Liver (tissue), 9 donors: ENCODE results near the gene ABTB2. TPM values are rescaled to one million over a fixed set of nuclear protein-coding genes. Genes with fewer than 3 reads are reported as not detected.
A peak's percentile ranks its signal among the peaks of the same experiment; 100 is the strongest.

Experiments used
- DNase-seq: peaks from one replicate; pipeline ENCODE4 v3.0.0-alpha.2; 2017; ENCODE audit warnings: low spot score
- H3K27ac ChIP-seq, 2 donors: one replicate each; pipeline ENCODE4 v1.7.0; 2013; ENCODE audit warnings: inconsistent platforms in 2 of 2, low read length in 2 of 2, control low read depth in 1 of 2, low read depth in 1 of 2, mild to moderate bottlenecking in 1 of 2
- H3K27me3 ChIP-seq, 4 donors: one replicate each; pipeline versions ENCODE4 v1.6.1 to v1.7.0; 2013; ENCODE audit warnings: low read length in 3 of 4, inconsistent platforms in 1 of 4, mild to moderate bottlenecking in 1 of 4, moderate library complexity in 1 of 4; ENCODE audit not compliant: control insufficient read depth in 4 of 4, insufficient read depth in 4 of 4
- H3K36me3 ChIP-seq, 4 donors: one replicate each; pipeline versions ENCODE4 v1.6.1 to v1.7.0; 2013; ENCODE audit warnings: low read length in 3 of 4, mild to moderate bottlenecking in 3 of 4, low read depth in 1 of 4, moderate library complexity in 1 of 4; ENCODE audit not compliant: control insufficient read depth in 4 of 4, insufficient read depth in 3 of 4
- H3K4me1 ChIP-seq, 4 donors: one replicate each; pipeline versions ENCODE4 v1.6.1 to v1.7.0; 2013; ENCODE audit warnings: low read length in 3 of 4, mild to moderate bottlenecking in 3 of 4, moderate library complexity in 1 of 4; ENCODE audit not compliant: control insufficient read depth in 4 of 4, insufficient read depth in 4 of 4
- H3K4me3 ChIP-seq, 3 donors: one replicate each; pipeline versions ENCODE4 v1.6.1 to v1.7.0; 2013; ENCODE audit warnings: low read length in 3 of 3, control low read depth in 1 of 3, low read depth in 1 of 3, mild to moderate bottlenecking in 1 of 3
- H3K9ac ChIP-seq, 2 donors: one replicate each; pipeline ENCODE4 v1.7.0; 2013; ENCODE audit warnings: low read length in 2 of 2, mild to moderate bottlenecking in 2 of 2, moderate library complexity in 2 of 2, control low read depth in 1 of 2, low read depth in 1 of 2
- H3K9me3 ChIP-seq, 4 donors: one replicate each; pipeline versions ENCODE4 v1.6.1 to v1.7.0; 2013; ENCODE audit warnings: low read length in 3 of 4; ENCODE audit not compliant: control insufficient read depth in 4 of 4
- EGR1 ChIP-seq, 2 donors: IDR thresholded peaks; 2 replicates each; pipeline ENCODE4 v1.6.1; 2016 to 2018; ENCODE audit warnings: antibody characterized with exemption in 2 of 2, low read depth in 2 of 2
- FOXA1 ChIP-seq: IDR thresholded peaks from 2 replicates; pipeline ENCODE4 v1.6.1; 2016; ENCODE audit warnings: antibody characterized with exemption
- FOXA2 ChIP-seq: IDR thresholded peaks from 2 replicates; pipeline ENCODE4 v1.6.1; 2016; ENCODE audit warnings: antibody characterized with exemption
- JUND ChIP-seq, 2 donors: IDR thresholded peaks; 2 replicates each; pipeline ENCODE4 v1.6.1; 2016; ENCODE audit warnings: antibody characterized with exemption in 2 of 2
- NR2F2 ChIP-seq: IDR thresholded peaks from 2 replicates; pipeline ENCODE4 v1.6.1; 2016; ENCODE audit warnings: antibody characterized with exemption
- RAD21 ChIP-seq, 2 donors: IDR thresholded peaks; 2 replicates each; pipeline ENCODE4 v1.6.1; 2016; ENCODE audit warnings: antibody characterized with exemption in 2 of 2, mild to moderate bottlenecking in 2 of 2
- SP1 ChIP-seq: IDR thresholded peaks from 2 replicates; pipeline ENCODE4 v1.6.1; 2018; ENCODE audit warnings: antibody characterized with exemption, mild to moderate bottlenecking
- YY1 ChIP-seq: IDR thresholded peaks from 2 replicates; pipeline ENCODE4 v1.6.1; 2016; ENCODE audit warnings: antibody characterized with exemption, mild to moderate bottlenecking
- WGBS: extraction: QIAGEN DNeasy Blood & Tissue Kit; methylation state at CpG from one replicate; pipeline ENCODE4 v1.1.7; 2013; 5-methylcytosine and 5-hydroxymethylcytosine counted together
- polyA plus RNA-seq, 2 donors: library from polyadenylated mRNA; stranded (reverse) in 1 of 2; unstranded in 1 of 2; fragments of 200-250 nt in 1 of 2; fragments of >200 nt in 1 of 2; fragmentation: Nextera tagmentation in 1 of 2; extraction: Ambion mirVana in 1 of 2; gene quantifications; one replicate each; pipeline versions ENCODE4 v1.2.1 to v1.2.3, GENCODE V29; 2013 to 2015
- total RNA-seq, 2 donors: library from RNA; depleted of rRNA; stranded (reverse); fragments of >200 nt; gene quantifications; one replicate each; pipeline ENCODE4 v1.2.3, GENCODE V29; 2014
- TF ChIP-seq, protein P1 (sequence below): IDR thresholded peaks from 2 replicates; pipeline ENCODE4 v1.6.1; 2016; ENCODE audit warnings: antibody characterized with exemption
- TF ChIP-seq, protein P2 (sequence below): IDR thresholded peaks from 2 replicates; pipeline ENCODE4 v1.6.1; 2016; ENCODE audit warnings: antibody characterized with exemption
- TF ChIP-seq, protein P3 (sequence below): IDR thresholded peaks from 2 replicates; pipeline ENCODE4 v1.6.1; 2016; ENCODE audit warnings: antibody characterized with exemption
- TF ChIP-seq, protein P4 (sequence below): IDR thresholded peaks from 2 replicates; pipeline ENCODE4 v1.6.1; 2016; ENCODE audit warnings: antibody characterized with exemption, mild to moderate bottlenecking
- donor health status: healthy.
- donor health status: healthy.
- donor health status: healthy.
- donor health status: healthy.
- donor health status: healthy.

ABTB2 gene
- total and polyA plus RNA-seq, 4 donors, result 2.4 to 8.9 (median 6.1) TPM

DNA sequence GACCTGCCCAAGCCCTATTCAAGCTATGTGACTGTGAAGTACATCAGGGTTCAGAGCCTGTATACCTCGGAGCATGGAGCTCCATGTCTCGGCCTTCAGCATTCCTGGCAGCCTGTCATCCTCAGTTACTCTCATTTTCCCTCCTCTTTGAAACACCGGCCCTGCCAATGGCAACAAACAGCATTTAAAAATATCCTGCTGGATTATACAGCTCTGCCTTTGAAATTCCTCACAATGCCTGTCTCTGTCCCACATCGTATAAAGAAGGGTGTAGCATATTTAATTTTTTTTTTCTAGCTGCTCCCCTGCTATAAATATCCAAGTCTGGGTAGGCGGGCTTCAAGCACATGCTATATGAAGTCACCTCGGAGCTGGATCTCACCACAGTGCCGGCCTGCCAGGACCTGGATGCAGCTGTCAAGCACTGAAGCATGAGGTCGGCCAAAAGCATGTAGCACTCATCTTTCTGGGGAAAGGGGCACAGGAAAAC is 11.8 kb downstream of the ABTB2 start:
- WGBS, result 48% methylated on average over 8 of the region's 8 CpGs
- no peak overlapping the region for H3K9ac ChIP-seq
- H3K4me3 ChIP-seq, result no peak overlapping the region
- no peaks in the 10 kb centered on the region for H3K9me3 ChIP-seq
- TF ChIP-seq, protein P1, sequence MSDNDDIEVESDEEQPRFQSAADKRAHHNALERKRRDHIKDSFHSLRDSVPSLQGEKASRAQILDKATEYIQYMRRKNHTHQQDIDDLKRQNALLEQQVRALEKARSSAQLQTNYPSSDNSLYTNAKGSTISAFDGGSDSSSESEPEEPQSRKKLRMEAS, result no peak
- TF ChIP-seq RAD21 (IDR thresholded peaks at IDR 0.05) (no peak), SP1 (no peak), JUND (IDR thresholded peaks at IDR 0.05) (no peak), YY1 (no peak), FOXA2 (no peak)
- no peaks in the 10 kb centered on the region for H3K36me3 ChIP-seq
- H3K27ac ChIP-seq, result peak overlapping the region; percentile 57 to 89
- no peaks in the 10 kb centered on the region for H3K27me3 ChIP-seq
- no peak for DNase-seq
- peaks cover 25 to 77% (median 38%) of the 10 kb centered on the region in 4 donors for H3K4me1 ChIP-seq

DNA sequence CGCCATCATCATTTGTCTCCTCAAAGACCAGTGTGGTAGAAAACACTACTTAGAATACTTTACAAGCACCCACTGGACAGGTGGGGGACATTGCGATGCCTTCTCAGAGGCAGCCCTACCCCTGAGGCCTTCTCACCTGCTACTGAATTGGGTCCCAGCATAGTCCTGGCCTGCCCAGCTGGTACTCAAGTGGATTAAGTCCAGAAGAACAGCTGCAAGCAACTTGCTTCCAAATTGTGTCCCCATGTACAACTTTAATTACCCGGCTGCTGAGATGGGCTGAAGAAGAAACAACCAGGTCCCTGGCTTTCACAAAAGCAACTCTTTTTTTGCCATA is 12.3 kb downstream of the ABTB2 start:
- peak overlapping the region; percentile 57 to 89 for H3K27ac ChIP-seq
- no peaks in the 10 kb centered on the region for H3K27me3 ChIP-seq
- TF ChIP-seq NR2F2, result no peak
- no peak for TF ChIP-seq RAD21 (IDR thresholded peaks at IDR 0.05)
- TF ChIP-seq, protein P2, sequence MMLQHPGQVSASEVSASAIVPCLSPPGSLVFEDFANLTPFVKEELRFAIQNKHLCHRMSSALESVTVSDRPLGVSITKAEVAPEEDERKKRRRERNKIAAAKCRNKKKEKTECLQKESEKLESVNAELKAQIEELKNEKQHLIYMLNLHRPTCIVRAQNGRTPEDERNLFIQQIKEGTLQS, result no peak
- TF ChIP-seq EGR1 (IDR thresholded peaks at IDR 0.05; ENCODE audit: low read depth in 2 of 2), result peak in 1 of 2 donors; percentile 0
- TF ChIP-seq, protein P3, sequence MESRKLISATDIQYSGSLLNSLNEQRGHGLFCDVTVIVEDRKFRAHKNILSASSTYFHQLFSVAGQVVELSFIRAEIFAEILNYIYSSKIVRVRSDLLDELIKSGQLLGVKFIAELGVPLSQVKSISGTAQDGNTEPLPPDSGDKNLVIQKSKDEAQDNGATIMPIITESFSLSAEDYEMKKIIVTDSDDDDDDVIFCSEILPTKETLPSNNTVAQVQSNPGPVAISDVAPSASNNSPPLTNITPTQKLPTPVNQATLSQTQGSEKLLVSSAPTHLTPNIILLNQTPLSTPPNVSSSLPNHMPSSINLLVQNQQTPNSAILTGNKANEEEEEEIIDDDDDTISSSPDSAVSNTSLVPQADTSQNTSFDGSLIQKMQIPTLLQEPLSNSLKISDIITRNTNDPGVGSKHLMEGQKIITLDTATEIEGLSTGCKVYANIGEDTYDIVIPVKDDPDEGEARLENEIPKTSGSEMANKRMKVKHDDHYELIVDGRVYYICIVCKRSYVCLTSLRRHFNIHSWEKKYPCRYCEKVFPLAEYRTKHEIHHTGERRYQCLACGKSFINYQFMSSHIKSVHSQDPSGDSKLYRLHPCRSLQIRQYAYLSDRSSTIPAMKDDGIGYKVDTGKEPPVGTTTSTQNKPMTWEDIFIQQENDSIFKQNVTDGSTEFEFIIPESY, result no peak
- TF ChIP-seq, protein P4, sequence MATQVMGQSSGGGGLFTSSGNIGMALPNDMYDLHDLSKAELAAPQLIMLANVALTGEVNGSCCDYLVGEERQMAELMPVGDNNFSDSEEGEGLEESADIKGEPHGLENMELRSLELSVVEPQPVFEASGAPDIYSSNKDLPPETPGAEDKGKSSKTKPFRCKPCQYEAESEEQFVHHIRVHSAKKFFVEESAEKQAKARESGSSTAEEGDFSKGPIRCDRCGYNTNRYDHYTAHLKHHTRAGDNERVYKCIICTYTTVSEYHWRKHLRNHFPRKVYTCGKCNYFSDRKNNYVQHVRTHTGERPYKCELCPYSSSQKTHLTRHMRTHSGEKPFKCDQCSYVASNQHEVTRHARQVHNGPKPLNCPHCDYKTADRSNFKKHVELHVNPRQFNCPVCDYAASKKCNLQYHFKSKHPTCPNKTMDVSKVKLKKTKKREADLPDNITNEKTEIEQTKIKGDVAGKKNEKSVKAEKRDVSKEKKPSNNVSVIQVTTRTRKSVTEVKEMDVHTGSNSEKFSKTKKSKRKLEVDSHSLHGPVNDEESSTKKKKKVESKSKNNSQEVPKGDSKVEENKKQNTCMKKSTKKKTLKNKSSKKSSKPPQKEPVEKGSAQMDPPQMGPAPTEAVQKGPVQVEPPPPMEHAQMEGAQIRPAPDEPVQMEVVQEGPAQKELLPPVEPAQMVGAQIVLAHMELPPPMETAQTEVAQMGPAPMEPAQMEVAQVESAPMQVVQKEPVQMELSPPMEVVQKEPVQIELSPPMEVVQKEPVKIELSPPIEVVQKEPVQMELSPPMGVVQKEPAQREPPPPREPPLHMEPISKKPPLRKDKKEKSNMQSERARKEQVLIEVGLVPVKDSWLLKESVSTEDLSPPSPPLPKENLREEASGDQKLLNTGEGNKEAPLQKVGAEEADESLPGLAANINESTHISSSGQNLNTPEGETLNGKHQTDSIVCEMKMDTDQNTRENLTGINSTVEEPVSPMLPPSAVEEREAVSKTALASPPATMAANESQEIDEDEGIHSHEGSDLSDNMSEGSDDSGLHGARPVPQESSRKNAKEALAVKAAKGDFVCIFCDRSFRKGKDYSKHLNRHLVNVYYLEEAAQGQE, result no peak
- no peak for TF ChIP-seq JUND (IDR thresholded peaks at IDR 0.05)
- TF ChIP-seq FOXA1, result no peak
- H3K9me3 ChIP-seq, result no peaks in the 10 kb centered on the region
- H3K36me3 ChIP-seq, result no peaks in the 10 kb centered on the region
- H3K4me3 ChIP-seq, result no peak overlapping the region
- no peak for DNase-seq
- no peak overlapping the region for H3K9ac ChIP-seq
- WGBS, result 65% methylated on average over 3 of the region's 3 CpGs
- peaks cover 27 to 78% (median 43%) of the 10 kb centered on the region in 4 donors for H3K4me1 ChIP-seq
